Muscle layer of colon (tissue), 2 donors: ENCODE results near the gene PLK2.

Experiments
- H3K27ac ChIP-seq: one replicate; pipeline ENCODE4 v1.7.0; 2013; ENCODE audit warnings: low read depth, mild to moderate bottlenecking, low read length, moderate library complexity
- H3K27me3 ChIP-seq, 2 donors: one replicate each; pipeline ENCODE4 v1.7.0; 2013; ENCODE audit warnings: low read length in 2 of 2, mild to moderate bottlenecking in 2 of 2; ENCODE audit not compliant: insufficient read depth in 2 of 2, control insufficient read depth in 1 of 2
- H3K36me3 ChIP-seq: one replicate; pipeline ENCODE4 v1.7.0; 2013; ENCODE audit warnings: mild to moderate bottlenecking, low read length; ENCODE audit not compliant: insufficient read depth
- H3K4me1 ChIP-seq: one replicate; pipeline ENCODE4 v1.7.0; 2013; ENCODE audit warnings: mild to moderate bottlenecking, low read length; ENCODE audit not compliant: insufficient read depth
- H3K4me3 ChIP-seq, 2 donors: one replicate each; pipeline ENCODE4 v1.7.0; 2013; ENCODE audit warnings: low read length in 2 of 2, low read depth in 1 of 2, mild to moderate bottlenecking in 1 of 2, moderate library complexity in 1 of 2
- H3K9ac ChIP-seq: one replicate; pipeline ENCODE4 v1.7.0; 2013; ENCODE audit warnings: low read length
- H3K9me3 ChIP-seq: one replicate; pipeline ENCODE4 v1.7.0; 2013; ENCODE audit warnings: mild to moderate bottlenecking, low read length
- donor health status: abdominal sarcoma.
- donor health status: Adenocarcinoma of cecum.

The PLK2 gene

GRCh38 chr5:58497386-58497785 is 37.5 kb upstream of the PLK2 start:
- H3K9ac ChIP-seq, result no peak overlapping the region
- no peaks in the 10 kb centered on the region for H3K4me1 ChIP-seq
- no peak overlapping the region for H3K27ac ChIP-seq
- H3K9me3 ChIP-seq, result no peaks in the 10 kb centered on the region
- H3K27me3 ChIP-seq, result no peaks in the 10 kb centered on the region
- H3K4me3 ChIP-seq, result no peak overlapping the region
- H3K36me3 ChIP-seq, result no peaks in the 10 kb centered on the region

- H3K4me1 ChIP-seq, result no peaks in the 10 kb centered on the region
- no peaks in the 10 kb centered on the region for H3K27me3 ChIP-seq
- H3K27ac ChIP-seq, result no peak overlapping the region
- no peaks in the 10 kb centered on the region for H3K9me3 ChIP-seq
- H3K36me3 ChIP-seq, result no peaks in the 10 kb centered on the region
- H3K9ac ChIP-seq, result no peak overlapping the region
- H3K4me3 ChIP-seq, result no peak overlapping the region
Measured at GRCh38 chr5:58496488-58496887, 36.6 kb upstream of the PLK2 start.

GRCh38 chr5:58493141-58493540 is 33.3 kb upstream of the PLK2 start:
- H3K27ac ChIP-seq, result no peak overlapping the region
- H3K36me3 ChIP-seq, result no peaks in the 10 kb centered on the region
- H3K9ac ChIP-seq, result no peak overlapping the region
- no peaks in the 10 kb centered on the region for H3K4me1 ChIP-seq
- H3K4me3 ChIP-seq, result no peak overlapping the region
- H3K27me3 ChIP-seq, result no peaks in the 10 kb centered on the region
- H3K9me3 ChIP-seq, result no peaks in the 10 kb centered on the region

- no peaks in the 10 kb centered on the region for H3K9me3 ChIP-seq
- no peak within 1 kb of the TSS for H3K9ac ChIP-seq
- no peaks in the 10 kb centered on the region for H3K4me1 ChIP-seq
- H3K36me3 ChIP-seq, result no peaks in the 10 kb centered on the region
- H3K27me3 ChIP-seq, result no peaks in the 10 kb centered on the region
- H3K4me3 ChIP-seq, result no peak within 1 kb of the TSS
- H3K27ac ChIP-seq, result no peak within 1 kb of the TSS
Measured at GRCh38 chr5:58491216-58491892, 31.5 kb upstream of the PLK2 start, which contains the start of gene GAPT. Gene GAPT (plus strand): TSS chr5:58491435. CDS start chr5:58494537, 3,102 bp downstream.

GRCh38 chr5:58490402-58491050 is 30.6 kb upstream of the PLK2 start:
- Histone ChIP-seq H3K4me3 (no peak overlapping the region), H3K4me1 (no peaks in the 10 kb centered on the region), H3K27me3 (no peaks in the 10 kb centered on the region), H3K36me3 (no peaks in the 10 kb centered on the region), H3K27ac (no peak overlapping the region), H3K9me3 (no peaks in the 10 kb centered on the region), H3K9ac (no peak overlapping the region)

- Histone ChIP-seq H3K9ac (no peak overlapping the region), H3K9me3 (no peaks in the 10 kb centered on the region), H3K27ac (no peak overlapping the region), H3K4me1 (no peaks in the 10 kb centered on the region), H3K36me3 (no peaks in the 10 kb centered on the region), H3K27me3 (no peaks in the 10 kb centered on the region), H3K4me3 (no peak overlapping the region)
Measured at GRCh38 chr5:58486290-58486689, 26.4 kb upstream of the PLK2 start.

- Histone ChIP-seq H3K9me3 (no peaks in the 10 kb centered on the region), H3K36me3 (no peaks in the 10 kb centered on the region), H3K4me1 (no peaks in the 10 kb centered on the region), H3K4me3 (no peak overlapping the region), H3K27me3 (no peaks in the 10 kb centered on the region), H3K9ac (no peak overlapping the region), H3K27ac (no peak overlapping the region)
Measured at GRCh38 chr5:58484505-58484904, 24.6 kb upstream of the PLK2 start.

GRCh38 chr5:58482536-58482935 is 22.6 kb upstream of the PLK2 start:
- Histone ChIP-seq H3K36me3 (no peaks in the 10 kb centered on the region), H3K4me1 (no peaks in the 10 kb centered on the region), H3K9ac (no peak overlapping the region), H3K27me3 (no peaks in the 10 kb centered on the region), H3K4me3 (no peak overlapping the region), H3K9me3 (no peaks in the 10 kb centered on the region), H3K27ac (no peak overlapping the region)

GRCh38 chr5:58481828-58482227 is 21.9 kb upstream of the PLK2 start:
- H3K27me3 ChIP-seq, result no peaks in the 10 kb centered on the region
- no peaks in the 10 kb centered on the region for H3K4me1 ChIP-seq
- no peak overlapping the region for H3K4me3 ChIP-seq
- no peak overlapping the region for H3K9ac ChIP-seq
- H3K27ac ChIP-seq, result no peak overlapping the region
- H3K36me3 ChIP-seq, result no peaks in the 10 kb centered on the region
- no peaks in the 10 kb centered on the region for H3K9me3 ChIP-seq

- H3K9ac ChIP-seq, result no peak overlapping the region
- no peaks in the 10 kb centered on the region for H3K9me3 ChIP-seq
- no peaks in the 10 kb centered on the region for H3K36me3 ChIP-seq
- no peaks in the 10 kb centered on the region for H3K27me3 ChIP-seq
- H3K4me3 ChIP-seq, result no peak overlapping the region
- no peak overlapping the region for H3K27ac ChIP-seq
- H3K4me1 ChIP-seq, result no peaks in the 10 kb centered on the region
Measured at GRCh38 chr5:58481066-58481676, 21.3 kb upstream of the PLK2 start.

GRCh38 chr5:58477760-58478376 is 18.0 kb upstream of the PLK2 start:
- Histone ChIP-seq H3K9me3 (no peaks in the 10 kb centered on the region), H3K27ac (no peak overlapping the region), H3K27me3 (no peaks in the 10 kb centered on the region), H3K36me3 (no peaks in the 10 kb centered on the region), H3K9ac (no peak overlapping the region), H3K4me3 (no peak overlapping the region), H3K4me1 (no peaks in the 10 kb centered on the region)
